NCI-H524 treated with DMSO at 0.1 percent for 48 hours (cell line): Measurements from ENCODE around the gene CCNDBP1.

Source experiments
- DNase-seq: peaks from one replicate; lab custom pipeline; 2025; lab: John Stamatoyannopoulos, UW

CCNDBP1 gene

GRCh38 chr15:43246261-43246774, 61.1 kb downstream of the CCNDBP1 start:
- DNase-seq = no peak
